Stimulated activated CD8-positive, alpha-beta memory T cell treated with anti-CD3 and anti-CD28 coated beads, Interleukin-12 subunit alpha, Interleukin-12 subunit beta, amount 100 ng/mL, for 1 hour (primary cell): ENCODE measurements around the gene RPRD1A.
"Not testable (repeated sequence)": the region's sequence is repeated elsewhere in the genome, so short reads cannot be mapped to it uniquely, and the experiment has no call there.

Experiments used
- DNase-seq: peaks from one replicate; pipeline ENCODE4 v3.0.0-alpha.2; 2020; ENCODE audit warnings: low read depth

The RPRD1A gene

GRCh38 chr18:36078751-36079529 is 11.6 kb upstream of the RPRD1A start:
- DNase-seq: no peak

- DNase-seq: not testable (repeated sequence)
Measured at GRCh38 chr18:36077764-36078163, 10.4 kb upstream of the RPRD1A start.

DNA sequence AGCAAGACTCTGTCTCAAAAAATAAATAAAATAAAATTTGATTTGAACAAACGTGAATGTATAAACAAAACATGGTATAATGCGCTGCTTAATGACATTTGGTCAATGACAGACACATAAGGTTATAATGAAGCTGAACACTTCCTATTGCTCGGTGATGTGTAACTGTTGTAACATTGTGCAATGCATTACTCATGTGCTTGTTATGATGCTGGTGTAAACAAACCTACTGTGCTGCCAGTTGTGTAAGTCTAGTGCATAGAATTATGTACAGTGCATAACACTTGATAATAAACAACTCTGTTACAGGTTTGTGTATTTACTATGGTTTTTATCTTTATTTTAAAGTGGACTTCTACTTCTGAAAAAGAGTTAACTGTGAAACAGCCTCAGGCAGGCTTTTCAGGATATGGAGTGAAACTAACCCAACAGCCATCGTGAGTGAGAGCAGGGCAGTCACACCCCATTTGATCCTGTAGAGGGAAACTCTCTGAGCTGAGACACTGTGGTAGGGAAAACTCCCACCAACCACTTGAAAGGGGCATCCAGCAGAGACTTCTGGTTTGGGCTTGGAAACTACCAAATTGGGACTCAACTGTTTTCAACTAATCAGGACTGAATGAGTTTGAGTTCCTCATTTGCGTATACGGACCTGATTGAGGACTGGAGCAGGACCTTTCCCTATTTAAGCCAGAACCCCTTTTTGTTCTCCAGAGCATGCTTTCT is 8.7 kb upstream of the RPRD1A start:
- DNase-seq: no peak

DNA sequence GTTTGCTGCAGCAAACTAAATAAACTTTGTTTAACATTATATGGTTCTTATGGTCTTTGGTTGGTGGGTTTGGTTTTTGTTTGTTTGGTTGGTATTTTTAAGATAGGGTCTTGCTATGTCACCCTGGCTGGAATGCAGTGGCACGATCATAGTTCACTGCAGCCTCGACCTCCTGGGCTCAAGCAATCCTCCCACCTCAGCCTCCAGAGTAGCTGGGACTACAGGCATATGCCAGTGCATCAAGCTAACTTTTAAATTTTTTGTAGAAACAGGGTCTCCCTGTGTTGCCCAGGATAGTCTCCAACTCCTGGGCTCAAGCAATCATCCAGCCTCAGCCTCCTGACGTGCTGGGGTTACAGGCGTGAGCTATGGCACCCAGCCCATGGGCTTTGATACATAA is 7.1 kb upstream of the RPRD1A start:
- no peak for DNase-seq

GRCh38 chr18:36073676-36074075 is 6.3 kb upstream of the RPRD1A start:
- no peak for DNase-seq

DNA sequence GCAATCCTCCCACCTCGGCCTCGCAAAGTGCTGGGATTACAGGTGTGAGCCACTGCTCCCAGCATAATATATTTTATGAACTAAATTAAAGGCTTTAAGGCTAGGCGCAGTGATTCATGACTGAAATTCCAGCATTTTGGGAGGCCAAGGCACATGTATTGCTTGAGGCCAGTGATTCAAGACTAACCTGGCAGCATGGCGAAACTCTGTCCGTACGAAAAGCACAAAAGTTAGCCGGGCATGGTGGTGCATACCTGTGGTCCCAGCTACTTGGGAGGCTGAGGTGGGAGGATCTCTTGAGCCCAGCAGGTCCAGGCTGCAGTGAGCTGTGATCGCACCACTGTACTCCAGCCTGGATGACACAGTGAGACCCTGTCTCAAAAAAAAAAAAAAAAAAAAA is 5.0 kb upstream of the RPRD1A start:
- DNase-seq: not testable (repeated sequence)

DNA sequence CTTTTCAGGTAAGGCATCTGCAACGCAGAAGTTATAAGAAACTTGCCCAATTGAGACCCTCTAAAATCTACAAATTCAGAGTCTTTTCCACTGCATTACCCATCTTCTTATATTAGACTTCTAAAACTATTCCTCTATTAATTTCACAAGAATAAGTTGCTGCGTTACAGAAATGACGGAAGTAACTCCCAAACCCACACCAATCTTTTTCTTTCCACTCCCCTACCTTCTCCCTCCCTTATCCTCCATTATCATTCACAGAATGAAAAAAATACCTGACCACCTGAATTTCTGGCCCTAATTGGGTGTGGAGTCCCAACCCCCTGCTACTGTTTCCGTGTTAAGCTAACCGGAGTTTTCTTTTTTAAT is 689 bp downstream of the RPRD1A start:
- no peak for DNase-seq

- no peak for DNase-seq
Measured at GRCh38 chr18:36066001-36066400, 1.4 kb downstream of the RPRD1A start.

DNA sequence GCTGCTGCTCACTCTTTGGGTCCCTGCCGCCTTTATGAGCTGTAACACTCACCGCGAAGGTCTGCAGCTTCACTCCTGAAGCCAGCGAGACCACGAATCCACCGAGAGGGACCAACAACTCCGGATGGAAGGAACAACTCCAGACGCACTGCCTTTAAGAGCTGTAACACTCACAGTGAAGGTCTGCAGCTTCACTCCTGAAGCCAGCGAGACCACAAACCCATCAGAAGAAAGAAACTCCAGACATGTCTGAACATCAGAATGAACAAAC is 2.6 kb downstream of the RPRD1A start:
- not testable (repeated sequence) for DNase-seq

DNA sequence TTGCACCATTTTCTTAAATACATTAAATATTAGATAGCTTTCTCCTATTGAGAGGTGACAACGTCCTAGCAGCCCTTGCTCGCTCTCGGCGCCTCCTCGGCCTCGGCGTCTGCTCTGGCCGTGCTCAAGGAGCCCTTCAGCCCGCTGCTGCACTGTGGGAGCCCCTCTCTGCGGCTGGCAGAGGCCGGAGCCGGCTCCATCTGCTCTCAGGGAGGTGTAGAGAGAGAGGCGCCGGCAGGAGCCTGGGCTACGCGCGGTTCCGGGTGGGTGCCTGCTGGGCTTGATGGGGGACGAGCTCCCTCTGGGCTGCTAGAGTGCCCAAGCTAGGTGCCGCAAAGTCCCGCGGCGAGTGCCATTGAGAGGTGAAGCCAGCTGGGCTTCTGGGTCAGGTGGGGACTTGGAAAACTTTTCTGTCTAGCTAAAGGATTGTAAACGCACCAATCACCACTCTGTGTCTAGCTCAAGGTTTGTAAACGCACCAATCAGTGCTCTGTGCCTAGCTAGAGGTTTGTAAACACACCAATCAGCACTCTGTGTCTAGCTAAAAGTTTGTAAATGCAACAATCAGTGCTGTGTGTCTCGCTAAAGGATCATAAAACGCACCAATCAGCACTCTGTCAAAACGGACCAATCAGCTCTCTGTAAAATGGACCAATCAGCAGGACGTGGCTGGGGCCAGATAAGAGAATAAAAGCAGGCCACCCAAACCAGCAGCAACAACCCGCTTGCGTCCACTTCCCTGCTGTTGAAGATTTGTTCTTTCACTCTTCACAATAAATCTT is 3.1 kb downstream of the RPRD1A start:
- no peak for DNase-seq

- DNase-seq: no peak
Measured at GRCh38 chr18:36058674-36059073, 8.7 kb downstream of the RPRD1A start.

DNA sequence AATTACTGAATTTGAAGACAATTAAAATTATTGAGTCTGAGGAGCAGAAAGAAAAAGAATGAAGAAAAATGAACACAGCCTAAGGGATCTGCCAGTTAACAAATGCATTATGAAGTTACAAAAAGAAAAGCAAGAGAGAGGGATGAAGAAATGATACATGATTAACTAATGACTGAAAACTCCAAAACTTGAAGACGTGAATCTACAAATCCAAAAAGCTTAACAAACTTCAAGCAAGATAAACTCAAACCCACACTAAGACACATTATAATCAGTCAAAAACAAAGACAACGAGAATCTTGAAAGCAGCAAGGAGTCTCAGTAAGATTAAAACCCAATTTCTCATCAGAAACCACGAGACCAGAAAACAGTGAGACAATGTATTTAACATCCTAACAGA is 15.6 kb downstream of the RPRD1A start:
- DNase-seq: no peak

GRCh38 chr18:36050479-36050878 is 16.9 kb downstream of the RPRD1A start:
- DNase-seq: no peak

DNA sequence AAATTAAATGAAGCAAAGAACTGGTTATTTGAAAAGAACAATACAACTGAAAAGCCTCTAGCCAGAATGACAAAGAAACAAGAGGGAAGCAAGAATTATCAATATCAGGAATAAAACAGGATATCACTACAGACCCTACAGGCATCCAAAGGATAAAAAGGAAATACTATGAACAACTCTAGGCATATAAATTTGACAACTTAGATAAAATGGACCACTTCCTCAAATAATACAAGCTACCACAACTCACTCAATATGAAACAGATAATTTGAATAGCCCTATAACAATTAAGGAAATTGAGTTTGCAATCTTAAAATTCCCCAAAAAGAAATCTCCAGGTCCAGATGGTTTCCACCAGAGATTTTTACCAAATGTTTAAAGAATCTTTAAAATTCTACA is 19.8 kb downstream of the RPRD1A start:
- DNase-seq: no peak

- DNase-seq: no peak
Measured at GRCh38 chr18:36046898-36047297, 20.5 kb downstream of the RPRD1A start.

DNA sequence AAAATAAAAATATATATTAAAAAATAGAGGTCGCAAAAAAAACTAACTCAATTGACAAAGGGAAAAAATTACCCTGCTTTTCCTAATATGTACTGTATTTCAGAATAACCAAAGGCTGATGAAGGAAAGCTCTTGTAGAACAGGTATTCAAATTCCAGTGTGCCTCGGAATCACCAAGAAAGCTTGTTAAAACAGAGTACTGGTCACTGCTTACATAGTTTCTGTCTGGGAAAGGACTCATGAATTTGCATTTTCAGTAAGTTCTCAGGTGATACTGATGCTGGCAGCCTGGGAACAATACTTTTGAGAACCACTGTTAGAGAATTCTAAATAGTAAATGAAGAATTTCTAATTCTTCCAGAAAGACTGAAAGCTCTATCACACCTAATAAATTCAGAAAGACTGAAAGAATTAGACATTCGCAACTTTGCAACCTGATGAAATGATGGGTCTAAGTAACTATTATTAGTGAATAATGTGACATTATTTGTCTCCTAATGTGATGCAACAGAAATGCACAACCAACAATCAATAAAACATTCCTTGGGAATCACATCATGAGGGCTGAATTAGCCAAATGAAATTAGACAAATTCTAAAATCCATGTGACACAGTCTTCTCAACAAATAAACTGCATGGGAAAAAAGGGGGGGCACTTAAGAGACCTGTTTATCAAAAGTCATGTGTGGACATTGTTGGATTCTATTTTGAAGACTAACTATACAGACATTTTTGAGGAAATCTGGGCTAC is 21.9 kb downstream of the RPRD1A start:
- no peak for DNase-seq

GRCh38 chr18:36043153-36043552 is 24.2 kb downstream of the RPRD1A start:
- no peak for DNase-seq

DNA sequence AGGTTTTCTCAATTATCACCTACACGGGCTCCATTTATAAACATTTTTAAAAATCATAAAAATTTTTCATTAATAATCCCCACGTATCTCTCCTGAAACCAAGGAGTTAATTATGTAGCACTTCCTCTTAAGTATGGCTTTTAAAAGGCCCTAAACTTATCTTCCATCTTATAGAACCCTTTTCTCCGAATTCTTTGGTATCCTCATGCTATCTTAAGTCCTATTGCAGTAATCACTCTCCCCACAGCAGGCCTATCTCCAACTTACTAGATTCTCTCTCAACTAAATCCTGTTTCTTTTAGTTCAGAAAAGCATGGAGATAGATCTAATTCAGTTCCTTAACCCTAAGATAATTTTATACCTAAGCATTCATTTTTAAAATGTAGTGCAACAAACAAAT is 26.2 kb downstream of the RPRD1A start:
- DNase-seq: no peak

DNA sequence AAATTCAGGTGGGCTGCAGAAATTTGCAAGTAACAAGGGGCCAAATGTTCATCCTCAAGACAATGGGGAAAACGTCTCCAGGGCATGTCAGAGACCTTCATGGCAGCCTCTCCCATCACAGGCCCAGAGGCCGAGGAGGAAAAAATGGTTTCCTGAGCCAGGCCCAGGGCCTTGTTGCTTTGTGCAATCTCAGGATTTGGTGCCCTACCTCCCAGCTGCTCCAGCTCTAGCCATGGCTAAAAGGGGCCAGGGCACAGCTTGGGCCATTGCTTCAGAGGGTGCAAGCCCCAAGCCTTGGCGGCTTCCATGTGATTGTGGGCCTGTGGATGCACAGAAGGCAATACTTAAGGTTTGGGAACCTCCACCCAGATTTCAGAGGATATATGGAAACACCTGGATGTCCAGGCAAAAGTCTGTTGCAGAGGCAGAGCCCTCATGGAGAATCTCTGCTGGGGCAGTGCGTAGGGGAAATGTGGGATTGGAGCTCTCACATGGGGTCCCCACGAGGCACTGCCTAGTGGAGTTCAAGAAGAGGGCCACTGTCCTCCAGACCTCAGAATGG is 29.2 kb downstream of the RPRD1A start:
- DNase-seq: no peak

GRCh38 chr18:36035253-36035652 is 32.1 kb downstream of the RPRD1A start:
- DNase-seq: no peak

GRCh38 chr18:36034299-36034895 is 33.0 kb downstream of the RPRD1A start:
- DNase-seq: no peak

GRCh38 chr18:36031903-36032302 is 35.5 kb downstream of the RPRD1A start:
- no peak for DNase-seq
